Myocyte (in vitro differentiated cells): ENCODE measurements around the gene JAML. TPM values are rescaled to one million over a fixed set of nuclear protein-coding genes. Genes with fewer than 3 reads are reported as not detected.

Experiments
- DNase-seq: peaks from one replicate; pipeline ENCODE4 v3.0.0-alpha.2; 2012; ENCODE audit warnings: low read depth
- polyA plus RNA-seq: library from polyadenylated mRNA; unstranded; fragments of >200 nt; gene quantifications from one replicate; pipeline ENCODE4 v1.2.1, GENCODE V29; 2012; ENCODE audit warnings: missing spikeins
- total RNA-seq: library from RNA; depleted of rRNA; stranded (reverse); fragments of >200 nt; gene quantifications from 2 replicates; pipeline ENCODE4 v1.2.3, GENCODE V29; 2014

The JAML gene
- not detected in 2 replicates for total RNA-seq
- not detected for polyA plus RNA-seq

GRCh38 chr11:118224511-118225188, at the start of gene JAML:
JAML (minus strand) TSS chr11:118225011; CDS start chr11:118214866, 10,145 bp downstream.
- no peak for DNase-seq

- DNase-seq, result no peak
These were observed 49.4 kb upstream of the JAML start for GRCh38 chr11:118274186-118274585.

- no peak for DNase-seq
These were observed 47.2 kb upstream of the JAML start for GRCh38 chr11:118272001-118272400.

GRCh38 chr11:118267486-118267885, 42.7 kb upstream of the JAML start:
- no peak for DNase-seq

- DNase-seq, result no peak
These were observed 41.1 kb upstream of the JAML start for GRCh38 chr11:118265954-118266353.

GRCh38 chr11:118264569-118265465, 40.0 kb upstream of the JAML start:
- DNase-seq, result no peak

GRCh38 chr11:118263695-118264568, 39.1 kb upstream of the JAML start, which contains the start of gene MPZL2:
MPZL2 (minus strand) TSS chr11:118264297; CDS start chr11:118264153, 144 bp downstream.
- DNase-seq, result no peak

- no peak for DNase-seq
These were observed 38.3 kb upstream of the JAML start for GRCh38 chr11:118263112-118263511.

GRCh38 chr11:118260353-118260752, 35.5 kb upstream of the JAML start:
- no peak for DNase-seq

- DNase-seq, result no peak
These were observed 34.3 kb upstream of the JAML start for GRCh38 chr11:118259138-118259537.

- DNase-seq, result no peak
These were observed 33.6 kb upstream of the JAML start for GRCh38 chr11:118258410-118258809.

GRCh38 chr11:118252688-118253087, 27.9 kb upstream of the JAML start:
- DNase-seq, result no peak

- peak; percentile 11 for DNase-seq
These were observed 27.2 kb upstream of the JAML start, which contains the start of gene MPZL3 for GRCh38 chr11:118251858-118252652. MPZL3 (minus strand) TSS chr11:118252365; CDS start chr11:118252294, 71 bp downstream.

GRCh38 chr11:118247041-118247440, 22.2 kb upstream of the JAML start:
- DNase-seq, result no peak

GRCh38 chr11:118245936-118246562, 21.2 kb upstream of the JAML start:
- DNase-seq, result no peak

- DNase-seq, result no peak
These were observed 19.4 kb upstream of the JAML start for GRCh38 chr11:118243993-118244762.

GRCh38 chr11:118243161-118243560, 18.4 kb upstream of the JAML start:
- no peak for DNase-seq

- DNase-seq, result no peak
These were observed 16.9 kb upstream of the JAML start for GRCh38 chr11:118241764-118242098.
